NCI-H345 treated with DMSO at 0.1 percent for 48 hours (cell line): Measurements from ENCODE around the gene DUSP3.
"Not testable (repeated sequence)": the region's sequence is repeated elsewhere in the genome, so short reads cannot be mapped to it uniquely, and the experiment has no call there.

Source experiments
- DNase-seq: peaks from one replicate; lab custom pipeline; 2025; ENCODE audit not compliant: unreplicated experiment; lab: John Stamatoyannopoulos, UW

DUSP3 gene

GRCh38 chr17:43801844-43802243 is 23.1 kb upstream of the DUSP3 start:
- DNase-seq = no peak

GRCh38 chr17:43800736-43801135 is 22.0 kb upstream of the DUSP3 start:
- no peak for DNase-seq

DNA sequence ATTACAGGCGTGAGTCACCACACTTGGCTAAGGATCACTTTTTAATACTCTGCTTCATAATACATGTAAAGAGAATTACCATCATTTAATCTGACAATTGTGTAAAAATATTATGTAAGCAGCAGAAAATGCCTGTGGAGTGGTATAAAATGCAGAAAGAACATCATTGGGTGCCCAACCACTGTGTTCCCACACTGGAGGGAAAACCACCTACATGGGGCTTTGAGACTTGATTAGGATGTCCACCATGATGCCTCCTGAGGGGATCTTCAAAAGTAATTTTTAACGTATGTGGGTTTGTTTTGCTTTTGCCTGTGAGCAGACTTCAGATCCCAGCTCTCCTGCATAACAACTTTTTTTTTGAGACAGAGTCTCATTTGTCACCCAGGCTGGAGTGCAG is 20.3 kb upstream of the DUSP3 start:
- no peak for DNase-seq

DNA sequence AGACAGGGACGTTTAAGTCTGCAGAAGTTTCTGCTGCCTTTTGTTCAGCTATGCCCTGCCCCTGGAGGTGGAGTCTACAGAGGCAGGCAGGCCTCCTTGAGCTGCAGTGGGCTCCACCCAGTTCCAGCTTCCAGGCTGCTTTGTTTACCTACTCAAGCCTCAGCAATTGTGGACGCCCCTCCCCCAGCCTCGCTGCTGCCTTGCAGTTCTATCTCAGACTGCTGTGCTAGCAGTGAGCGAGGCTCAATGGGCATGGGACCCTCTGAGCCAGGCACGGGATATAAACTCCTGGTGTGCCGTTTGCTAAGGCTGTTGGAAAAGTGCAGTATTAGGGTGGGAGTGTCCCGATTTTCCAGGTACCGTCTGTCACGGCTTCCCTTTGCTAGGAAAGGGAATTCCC is 19.2 kb upstream of the DUSP3 start:
- not testable (repeated sequence) for DNase-seq

- DNase-seq = not testable (repeated sequence)
Measured at GRCh38 chr17:43792668-43793067, 13.9 kb upstream of the DUSP3 start.

GRCh38 chr17:43791589-43791988 is 12.8 kb upstream of the DUSP3 start:
- peak; percentile 14 for DNase-seq

DNA sequence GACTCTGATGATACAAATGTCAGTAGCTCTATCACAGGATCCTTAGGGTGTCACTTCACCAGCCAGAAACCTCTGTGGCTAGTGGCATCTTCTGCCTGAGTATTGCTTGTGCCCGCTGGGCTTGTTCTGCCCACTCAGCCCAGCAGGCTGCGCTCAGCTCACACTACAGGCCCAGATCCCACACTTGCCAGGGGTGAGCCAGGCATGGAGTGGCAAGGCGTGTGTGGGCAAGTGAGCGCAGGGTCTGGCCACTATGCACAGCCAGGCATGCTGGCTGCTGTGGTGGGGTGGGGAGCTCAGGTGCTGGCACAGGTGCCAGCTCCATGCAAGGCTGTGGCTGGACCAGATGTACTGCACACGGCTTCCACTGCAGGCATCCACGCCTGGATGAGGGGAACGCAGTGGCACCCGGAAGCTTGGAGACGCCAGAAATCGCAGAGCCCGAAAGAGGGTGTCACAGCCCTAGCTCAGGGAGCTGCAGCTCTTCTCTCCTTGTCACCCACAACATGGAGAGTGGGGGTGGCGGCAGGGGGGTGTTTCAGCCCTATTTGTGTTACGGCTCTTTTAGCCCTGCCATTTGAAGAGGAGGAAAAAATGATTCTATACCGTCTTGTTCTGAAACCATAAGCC is 11.6 kb upstream of the DUSP3 start:
- DNase-seq = no peak

DNA sequence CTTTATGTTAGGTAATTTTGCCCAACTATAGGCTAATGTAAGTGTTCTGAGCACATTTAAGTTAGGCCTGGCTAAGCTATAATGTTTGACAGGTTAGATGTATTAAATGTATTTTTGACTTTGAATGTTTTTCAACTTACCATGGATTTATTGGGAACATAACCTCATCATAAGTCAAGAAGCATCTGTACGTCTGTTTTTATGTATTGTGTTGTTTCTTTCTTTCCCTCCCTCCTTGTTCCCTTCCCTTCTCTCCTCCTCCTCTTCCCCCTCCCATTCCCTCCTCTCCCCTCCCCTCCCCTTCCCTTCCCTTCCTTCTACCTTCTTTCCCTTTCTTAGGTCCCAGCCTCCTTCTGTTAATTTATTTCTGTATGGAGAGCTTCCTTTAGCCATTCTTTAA is 10.7 kb upstream of the DUSP3 start:
- DNase-seq = no peak

DNA sequence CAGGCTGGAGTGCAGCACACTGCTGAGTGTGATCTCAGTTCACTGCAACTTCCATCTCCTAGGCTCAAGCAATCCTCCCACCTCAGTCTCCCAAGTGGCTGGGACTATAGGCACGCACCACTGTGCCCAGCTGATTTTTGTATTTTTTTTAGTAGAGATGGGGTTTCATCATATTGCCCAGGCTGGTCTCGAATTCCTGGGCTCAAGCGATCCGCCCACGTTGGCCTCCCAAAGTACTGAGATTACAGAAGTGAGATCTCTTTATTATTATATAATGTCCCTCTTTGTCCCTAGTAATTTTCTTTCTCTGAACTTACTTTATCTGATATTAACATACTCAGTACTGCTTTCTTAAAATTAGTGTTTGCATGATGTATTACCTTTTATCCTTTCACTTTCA is 9.8 kb upstream of the DUSP3 start:
- DNase-seq = no peak

DNA sequence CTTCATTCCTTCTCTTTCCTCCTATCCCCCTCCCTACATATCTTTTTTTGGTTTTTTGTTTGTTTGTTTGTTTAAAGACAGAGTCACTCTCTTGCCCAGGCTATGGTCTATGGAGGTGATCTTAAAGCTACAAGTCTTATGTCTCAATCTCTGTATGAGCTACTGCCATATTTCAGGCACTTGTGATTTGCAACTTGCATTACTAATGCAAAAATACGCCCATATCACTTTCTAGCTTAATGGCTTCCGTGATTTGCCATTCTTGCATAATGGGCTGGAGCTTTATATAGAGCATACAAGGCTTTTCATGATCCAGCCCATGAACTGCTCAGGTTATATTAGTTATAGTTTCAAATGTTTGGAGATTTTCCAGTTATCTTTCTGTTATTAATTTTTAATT is 9.0 kb upstream of the DUSP3 start:
- DNase-seq = no peak

DNA sequence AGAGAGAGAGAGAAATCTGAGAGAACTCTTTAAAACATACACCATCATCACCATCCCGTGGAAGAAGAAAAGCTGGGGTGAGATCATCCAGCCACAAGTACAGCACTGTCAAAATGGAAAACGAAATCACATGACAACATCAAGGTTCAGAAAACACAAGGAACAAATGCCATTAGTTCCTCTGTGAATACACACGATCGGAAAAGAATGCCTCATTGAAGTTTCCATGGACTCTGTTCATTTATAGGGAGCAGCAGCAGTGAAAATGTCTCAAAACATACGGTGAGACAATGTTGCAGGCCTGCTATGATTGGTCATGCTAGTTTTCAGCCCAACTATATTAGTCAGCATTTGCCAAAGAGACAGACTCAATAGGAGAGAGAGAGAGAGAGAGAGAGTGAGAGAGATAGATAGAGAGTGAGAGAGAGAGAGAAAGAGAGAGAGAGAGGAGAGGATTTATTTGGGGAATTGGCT is 5.9 kb upstream of the DUSP3 start:
- DNase-seq = no peak

DNA sequence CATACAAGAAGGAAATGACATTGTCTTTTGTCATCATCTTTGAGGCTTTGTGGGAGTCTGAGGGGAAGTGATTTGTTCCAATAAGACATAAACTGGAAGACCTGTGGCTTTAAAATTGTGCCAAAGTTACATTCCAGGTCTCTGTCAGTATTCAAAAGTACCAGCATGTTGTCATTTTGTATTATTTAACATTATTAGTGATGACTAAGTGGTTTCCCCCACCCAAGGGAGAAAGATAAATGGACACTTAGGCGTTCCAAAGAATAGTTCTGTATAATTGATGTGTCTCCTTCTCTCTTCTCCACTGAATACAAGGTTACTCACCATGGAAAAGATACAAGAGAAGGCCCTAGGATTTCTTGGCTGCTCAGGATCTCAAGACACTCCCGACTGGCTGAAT is 5.3 kb upstream of the DUSP3 start:
- no peak for DNase-seq

DNA sequence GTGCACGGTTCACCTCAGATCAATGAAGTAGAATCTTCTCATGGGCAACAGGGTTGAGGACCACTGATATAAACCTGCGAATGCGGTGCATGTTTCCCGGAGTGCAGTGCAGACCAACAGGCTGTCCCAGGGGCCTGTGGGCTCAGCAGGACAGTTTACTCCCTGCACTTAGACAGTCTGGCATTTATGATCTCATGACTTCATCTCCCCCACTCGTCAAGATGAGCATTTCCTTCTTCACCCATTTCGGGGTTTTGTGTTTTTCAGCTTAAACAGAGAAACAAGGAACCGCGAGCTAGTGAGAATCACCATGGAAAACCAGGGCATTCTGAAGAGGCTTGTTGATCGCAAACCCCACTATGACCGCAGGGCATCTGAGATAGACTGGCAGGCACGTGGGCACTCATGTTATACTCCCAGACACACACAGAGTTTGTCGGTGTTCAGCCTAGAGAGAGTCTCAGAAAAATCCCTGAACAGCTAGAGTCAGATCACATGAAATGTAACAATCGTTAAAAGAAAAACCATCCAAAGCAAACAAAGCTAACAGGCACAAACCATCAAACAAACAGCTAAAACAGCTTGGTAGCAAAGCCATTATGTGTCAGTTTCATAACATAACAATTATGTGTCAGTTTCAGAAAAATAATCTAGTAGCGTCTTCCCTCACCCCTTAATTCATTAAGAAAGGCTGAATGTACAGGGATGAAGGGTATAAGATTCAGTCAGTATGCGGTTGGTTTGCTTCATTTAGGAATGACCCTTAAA is 4.3 kb upstream of the DUSP3 start:
- no peak for DNase-seq

GRCh38 chr17:43780135-43780534 is 1.4 kb upstream of the DUSP3 start, which contains the start of gene CFAP97D1:
CFAP97D1 (plus strand) TSS chr17:43780435; CDS start chr17:43780463, 28 bp downstream.
- DNase-seq = no peak

DNA sequence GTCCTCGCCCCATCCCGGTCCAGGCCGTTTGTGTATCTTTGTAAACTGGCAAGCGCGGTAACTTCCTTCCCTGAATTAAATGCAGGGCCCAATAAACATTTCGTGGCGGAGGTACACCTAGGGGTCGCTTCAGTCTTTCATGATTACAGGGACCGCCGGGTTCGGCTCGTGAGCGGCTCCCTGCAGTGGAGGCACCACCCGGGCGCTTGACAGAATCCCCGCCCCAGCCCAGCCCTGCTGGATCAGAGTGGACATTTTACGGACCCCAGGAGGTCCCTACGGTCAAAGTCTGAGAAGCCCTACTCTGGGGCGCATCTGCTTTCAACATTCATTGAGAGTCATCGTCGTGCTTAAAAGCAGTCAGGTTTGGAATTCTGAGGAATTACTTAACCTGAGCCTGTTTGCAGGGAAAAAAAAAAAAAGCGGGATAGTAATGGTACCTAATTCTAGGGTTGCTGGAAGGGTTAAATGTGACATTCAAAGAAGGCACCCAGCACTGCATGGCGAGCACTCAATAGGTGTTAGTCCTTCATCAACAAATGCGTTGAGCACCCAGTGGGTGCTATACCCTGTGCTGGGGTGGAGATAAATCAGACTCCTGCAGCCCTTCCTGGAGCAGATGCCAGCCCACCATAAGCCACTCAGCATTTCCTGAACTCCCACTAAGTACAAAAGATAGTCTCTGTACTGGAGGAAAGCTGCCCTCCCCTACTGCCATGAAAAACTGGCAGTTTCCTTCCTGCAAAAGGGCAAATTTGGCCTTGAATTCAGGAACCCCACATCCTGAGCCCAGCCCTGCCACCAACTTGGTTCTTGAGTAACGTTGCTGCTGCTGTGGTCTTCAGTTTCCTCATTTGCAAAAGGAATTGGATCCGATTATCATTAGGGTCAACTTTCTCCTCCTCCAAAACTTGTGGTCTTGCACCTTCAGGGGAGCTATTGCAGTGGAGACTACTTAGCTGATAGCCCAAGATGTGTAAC is 658 bp upstream of the DUSP3 start:
- DNase-seq = peak; percentile 63

- DNase-seq = no peak
Measured at GRCh38 chr17:43774304-43775250, 4.2 kb downstream of the DUSP3 start.

- no peak for DNase-seq
Measured at GRCh38 chr17:43772877-43773648, 5.7 kb downstream of the DUSP3 start.

DNA sequence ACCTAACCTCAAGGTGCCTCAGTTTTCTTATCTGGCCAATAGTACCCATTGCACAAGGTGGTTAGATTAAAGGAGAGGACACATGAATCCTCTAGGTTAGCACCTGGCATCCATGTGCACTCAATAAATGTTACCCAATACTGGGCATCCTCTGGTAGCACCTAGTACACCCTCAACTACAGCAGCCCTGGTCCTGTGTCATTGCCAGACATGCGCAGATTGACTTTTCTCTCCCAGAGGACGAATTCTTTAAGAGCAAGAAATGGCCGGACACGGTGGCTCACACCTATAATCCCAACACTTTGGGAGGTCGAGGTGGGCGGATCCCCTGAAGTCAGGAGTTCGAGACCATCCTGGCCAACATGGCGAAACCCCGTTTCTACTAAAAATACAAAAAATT is 7.3 kb downstream of the DUSP3 start:
- no peak for DNase-seq

- DNase-seq = no peak
Measured at GRCh38 chr17:43770957-43771356, 7.8 kb downstream of the DUSP3 start.

- no peak for DNase-seq
Measured at GRCh38 chr17:43769859-43770258, 8.9 kb downstream of the DUSP3 start.
